OCI-LY7 (cell line): ENCODE results near the gene DIPK1C.

Experiments used
- EZH2phosphoT487 ChIP-seq: fragments of 200-600 bp; sonication (generic); IDR thresholded peaks from 2 replicates; pipeline ENCODE4 v1.6.1; 2018; ENCODE audit warnings: low read depth, borderline replicate concordance, mild to moderate bottlenecking, mixed run types, antibody characterized with exemption, low read length, moderate library complexity, mixed read lengths
- TF ChIP-seq, protein P1 (sequence below): fragments of 200-600 bp; sonication (generic); conservative IDR thresholded peaks from 2 replicates; pipeline ENCODE4 v1.5.1; 2014; ENCODE audit warnings: mild to moderate bottlenecking, antibody characterized with exemption, low read length, moderate library complexity, mixed read lengths

DNA sequence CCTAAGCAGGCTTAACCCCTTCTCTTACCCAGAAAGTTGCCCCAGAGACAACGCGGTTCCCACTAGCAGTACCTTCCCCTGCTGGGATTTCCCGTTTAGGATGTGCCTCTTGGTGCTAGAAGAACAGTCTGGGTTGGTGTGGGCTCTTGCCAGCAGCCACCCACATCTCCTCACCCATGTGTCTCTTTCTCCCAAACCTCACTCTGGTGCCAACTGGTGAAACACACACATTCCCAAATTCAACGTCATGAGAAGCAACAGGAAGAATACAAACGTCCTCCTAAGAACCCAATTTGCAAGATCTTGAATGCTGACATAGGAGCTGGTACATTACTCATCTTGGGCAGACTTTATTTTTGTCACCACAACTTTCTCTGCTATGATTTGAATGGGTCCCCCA is 36.2 kb downstream of the DIPK1C start:
- TF ChIP-seq, protein P1, sequence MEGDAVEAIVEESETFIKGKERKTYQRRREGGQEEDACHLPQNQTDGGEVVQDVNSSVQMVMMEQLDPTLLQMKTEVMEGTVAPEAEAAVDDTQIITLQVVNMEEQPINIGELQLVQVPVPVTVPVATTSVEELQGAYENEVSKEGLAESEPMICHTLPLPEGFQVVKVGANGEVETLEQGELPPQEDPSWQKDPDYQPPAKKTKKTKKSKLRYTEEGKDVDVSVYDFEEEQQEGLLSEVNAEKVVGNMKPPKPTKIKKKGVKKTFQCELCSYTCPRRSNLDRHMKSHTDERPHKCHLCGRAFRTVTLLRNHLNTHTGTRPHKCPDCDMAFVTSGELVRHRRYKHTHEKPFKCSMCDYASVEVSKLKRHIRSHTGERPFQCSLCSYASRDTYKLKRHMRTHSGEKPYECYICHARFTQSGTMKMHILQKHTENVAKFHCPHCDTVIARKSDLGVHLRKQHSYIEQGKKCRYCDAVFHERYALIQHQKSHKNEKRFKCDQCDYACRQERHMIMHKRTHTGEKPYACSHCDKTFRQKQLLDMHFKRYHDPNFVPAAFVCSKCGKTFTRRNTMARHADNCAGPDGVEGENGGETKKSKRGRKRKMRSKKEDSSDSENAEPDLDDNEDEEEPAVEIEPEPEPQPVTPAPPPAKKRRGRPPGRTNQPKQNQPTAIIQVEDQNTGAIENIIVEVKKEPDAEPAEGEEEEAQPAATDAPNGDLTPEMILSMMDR = no peak
- TF ChIP-seq EZH2phosphoT487 = no peak
